ENCODE results near the gene PRLHR.
"Not testable (repeated sequence)": the region's sequence is repeated elsewhere in the genome, so short reads cannot be mapped to it uniquely, and the experiment has no call there.

The PRLHR gene

GRCh38 chr10:118595598-118596425, at the start of gene PRLHR:
PRLHR (minus strand) TSS chr10:118595648; CDS start chr10:118595244, 404 bp downstream.
- peak; percentile 20 for DNase-seq

GRCh38 chr10:118642228-118642627, 46.8 kb upstream of the PRLHR start:
- DNase-seq, result no peak

- no peak for DNase-seq
These were observed 43.2 kb upstream of the PRLHR start for GRCh38 chr10:118638680-118639079.

- no peak for DNase-seq
These were observed 40.4 kb upstream of the PRLHR start for GRCh38 chr10:118635674-118636402.

GRCh38 chr10:118633786-118634185, 38.3 kb upstream of the PRLHR start:
- DNase-seq, result no peak

- peak; percentile 4 for DNase-seq
These were observed 33.8 kb upstream of the PRLHR start for GRCh38 chr10:118629211-118629610.

GRCh38 chr10:118628397-118628796, 32.9 kb upstream of the PRLHR start:
- DNase-seq, result no peak

- DNase-seq, result no peak
These were observed 31.5 kb upstream of the PRLHR start for GRCh38 chr10:118626953-118627352.

GRCh38 chr10:118625504-118625903, 30.1 kb upstream of the PRLHR start:
- no peak for DNase-seq

- DNase-seq, result no peak
These were observed 29.3 kb upstream of the PRLHR start for GRCh38 chr10:118624747-118625146.

GRCh38 chr10:118621304-118621942, 26.0 kb upstream of the PRLHR start:
- DNase-seq, result no peak

GRCh38 chr10:118613863-118614262, 18.4 kb upstream of the PRLHR start:
- DNase-seq, result not testable (repeated sequence)

GRCh38 chr10:118610577-118610976, 15.1 kb upstream of the PRLHR start:
- no peak for DNase-seq

GRCh38 chr10:118607768-118608354, 12.4 kb upstream of the PRLHR start:
- no peak for DNase-seq

GRCh38 chr10:118605694-118606093, 10.2 kb upstream of the PRLHR start:
- no peak for DNase-seq

- DNase-seq, result no peak
These were observed 1.1 kb upstream of the PRLHR start for GRCh38 chr10:118596426-118597124.

- no peak for DNase-seq
These were observed 406 bp downstream of the PRLHR start for GRCh38 chr10:118595064-118595420.

- DNase-seq, result peak; percentile 51
These were observed 920 bp downstream of the PRLHR start for GRCh38 chr10:118594392-118595063.

- no peak for DNase-seq
These were observed 2.6 kb downstream of the PRLHR start for GRCh38 chr10:118592675-118593330.

- DNase-seq, result no peak
These were observed 5.1 kb downstream of the PRLHR start for GRCh38 chr10:118590334-118590733.

- no peak for DNase-seq
These were observed 7.4 kb downstream of the PRLHR start for GRCh38 chr10:118587881-118588651.

All from fibroblast of skin of right quadriceps (primary cell).